GM12878 (cell line): ENCODE data around the gene THRA. TPM values are rescaled to one million over a fixed set of nuclear protein-coding genes. Genes with fewer than 3 reads are reported as not detected.

ENCODE experiments used
- ATAC-seq: fragments of 200-7000 bp; cut with Tn5 transposase; 3 replicates; pipeline ENCODE4 v1.9.1; 2020; ENCODE audit warnings: mild to moderate bottlenecking, moderate library complexity
- BruUV-seq: library from RNA; stranded (reverse); fragments of 400-500 nt; replicated peaks from 2 replicates; lab custom pipeline; 2021; lab: Mats Ljungman, UMichigan
- CTCF ChIA-PET: fragments of 300-600 bp; sonication (Branson Sonifier 250); formaldehyde crosslinking; extraction: SDS; loops from one replicate; lab custom pipeline; 2021; ENCODE audit warnings: inconsistent platforms; lab: Yijun Ruan, JAX
- POLR2A ChIA-PET: fragments of 350-600 bp; formaldehyde crosslinking; extraction: SDS; loops from one replicate; lab custom pipeline; 2021; ENCODE audit warnings: inconsistent platforms; lab: Charles Lee
- RAD21 ChIA-PET: fragments of 300-600 bp; sonication (Branson Sonifier 250); formaldehyde crosslinking; loops from one replicate; lab custom pipeline; 2023; ENCODE audit warnings: antibody characterized with exemption; ENCODE audit not compliant: unreplicated experiment; lab: Charles Lee
- SMC1A ChIA-PET: fragments of 300-600 bp; sonication (Branson Sonifier 250); formaldehyde crosslinking; loops from one replicate; lab custom pipeline; 2023; ENCODE audit not compliant: unreplicated experiment, uncharacterized antibody; lab: Charles Lee
- DNase-seq: peaks from one replicate; pipeline ENCODE4 v3.0.0-alpha.2; 2011; ENCODE audit warnings: low read depth, low spot score
- FAIRE-seq: peaks from 3 replicates; lab custom pipeline; 2011; peaks lifted over from hg19 to GRCh38; lab: Jason Lieb, UNC
- H2AFZ ChIP-seq: 2 replicates; pipeline ENCODE4 v1.6.0; 2011; ENCODE audit warnings: low read depth, low read length, control low read depth; ENCODE audit not compliant: control insufficient read depth
- H3K27ac ChIP-seq: 2 replicates; pipeline ENCODE4 v1.5.1; 2011; ENCODE audit warnings: control low read depth; ENCODE audit not compliant: control insufficient read depth, insufficient read depth
- H3K27me3 ChIP-seq, 2 experiments: replicated peaks in 1 of 2; 2 replicates each; pipeline versions ENCODE4 v1.6.0 to v1.6.1; 2011; ENCODE audit warnings: low read length in 1 of 2; ENCODE audit not compliant: control insufficient read depth in 2 of 2, insufficient read depth in 2 of 2
- H3K36me3 ChIP-seq, 2 experiments: 2 replicates each; pipeline ENCODE4 v1.5.1; 2011; ENCODE audit warnings: low read length in 1 of 2; ENCODE audit not compliant: control insufficient read depth in 2 of 2, insufficient read depth in 2 of 2
- H3K4me1 ChIP-seq: 2 replicates; pipeline ENCODE4 v1.6.1; 2011; ENCODE audit warnings: mild to moderate bottlenecking, low read length, moderate library complexity, mixed read lengths; ENCODE audit not compliant: control insufficient read depth, insufficient read depth
- H3K4me2 ChIP-seq: 2 replicates; pipeline ENCODE4 v1.6.0; 2011; ENCODE audit warnings: control low read depth; ENCODE audit not compliant: control insufficient read depth, insufficient read depth
- H3K4me3 ChIP-seq: fragments of 200-600 bp; sonication (generic); 2 replicates; pipeline ENCODE4 v1.5.1; 2016
- H3K79me2 ChIP-seq: 2 replicates; pipeline ENCODE4 v1.6.0; 2011; ENCODE audit warnings: low read length; ENCODE audit not compliant: control insufficient read depth, insufficient read depth
- H3K9ac ChIP-seq: 2 replicates; pipeline ENCODE4 v1.8.0; 2011; ENCODE audit warnings: low read length, control low read depth, mixed read lengths; ENCODE audit not compliant: control insufficient read depth, insufficient read depth
- H3K9me3 ChIP-seq: replicated peaks from 3 replicates; pipeline ENCODE4 v1.5.1; 2011; ENCODE audit warnings: mild to moderate bottlenecking, low read length; ENCODE audit not compliant: control insufficient read depth, insufficient read depth
- H4K20me1 ChIP-seq: 2 replicates; pipeline ENCODE4 v1.6.0; 2011; ENCODE audit not compliant: control insufficient read depth, insufficient read depth
- BHLHE40 ChIP-seq, 2 experiments: fragments of 450-650 bp in 1 of 2; IDR thresholded peaks; 2 replicates each; pipeline ENCODE4 v1.6.1; 2011 to 2017; ENCODE audit warnings: low read depth in 2 of 2, borderline replicate concordance in 1 of 2, improper control_type of control experiment in 1 of 2, low read length in 1 of 2, mild to moderate bottlenecking in 1 of 2
- BMI1 ChIP-seq: fragments of 450-650 bp; IDR thresholded peaks from 2 replicates; pipeline ENCODE4 v1.6.1; 2016; ENCODE audit warnings: mild to moderate bottlenecking, moderate library complexity, borderline replicate concordance
- EED ChIP-seq: sonication (generic); IDR thresholded peaks from 2 replicates; pipeline ENCODE4 v1.6.1; 2016; ENCODE audit warnings: antibody characterized with exemption, low read depth
- ETV6 ChIP-seq, 2 experiments: fragments of 450-650 bp in 1 of 2; IDR thresholded peaks in 1 of 2; conservative IDR thresholded peaks in 1 of 2; 2 replicates each; pipeline ENCODE4 v1.6.1; 2014; ENCODE audit warnings: antibody characterized with exemption in 1 of 2, borderline replicate concordance in 1 of 2, low read depth in 1 of 2, mild to moderate bottlenecking in 1 of 2, moderate library complexity in 1 of 2
- FOS ChIP-seq: IDR thresholded peaks from 3 replicates; pipeline ENCODE4 v1.6.1; 2011; ENCODE audit warnings: borderline replicate concordance; ENCODE audit not compliant: insufficient read length; ENCODE audit errors: extremely low read depth
- GATAD2B ChIP-seq: fragments of 450-650 bp; conservative IDR thresholded peaks from 2 replicates; pipeline ENCODE4 v1.6.1; 2017; ENCODE audit warnings: low read depth, mild to moderate bottlenecking, moderate library complexity
- MTA3 ChIP-seq: IDR thresholded peaks from 2 replicates; pipeline ENCODE4 v1.6.1; 2012; ENCODE audit warnings: low read length, inconsistent platforms, borderline replicate concordance
- NFYA ChIP-seq: IDR thresholded peaks from 2 replicates; pipeline ENCODE4 v1.6.1; 2011; ENCODE audit warnings: low read depth, mild to moderate bottlenecking, low read length, improper control_type of control experiment, borderline replicate concordance
- POU2F2 ChIP-seq: IDR thresholded peaks from 3 replicates; pipeline ENCODE4 v1.6.1; 2011; ENCODE audit warnings: low read depth, mild to moderate bottlenecking, low read length, borderline replicate concordance
- RBBP5 ChIP-seq: fragments of 200-600 bp; sonication (generic); conservative IDR thresholded peaks from 2 replicates; pipeline ENCODE4 v1.6.1; 2016
- SMAD1 ChIP-seq: fragments of 450-650 bp; IDR thresholded peaks from 2 replicates; pipeline ENCODE4 v1.6.1; 2018; ENCODE audit warnings: mild to moderate bottlenecking, low read depth; ENCODE audit not compliant: partially characterized antibody
- SP1 ChIP-seq: IDR thresholded peaks from one replicate; pipeline ENCODE4 v1.6.1; 2011; ENCODE audit warnings: low read depth, low read length
- WGBS: methylation state at CpG from one replicate; pipeline ENCODE4 v1.1.6; 2016; ENCODE audit warnings: low lambda C conversion rate; ENCODE audit not compliant: insufficient replicate concordance, insufficient coverage; ENCODE audit errors: missing lambda C conversion rate; 5-methylcytosine and 5-hydroxymethylcytosine counted together
- in situ Hi-C: fragments of 300-500 bp; cut with MboI; formaldehyde crosslinking; loops from 9 replicates; pipeline ENCODE4 v1.14.3; 2018; ENCODE audit warnings: mixed read lengths
- intact Hi-C: fragments of 100-400 bp; cut with micrococcal nuclease; formaldehyde crosslinking; loops from one replicate; pipeline ENCODE4 v1.14.2; 2022; ENCODE audit not compliant: unreplicated experiment
- polyA plus RNA-seq, 11 experiments: library from polyadenylated mRNA; depleted of rRNA in 4 of 11; unstranded in 6 of 11; stranded (reverse) in 5 of 11; fragments of >200 nt; fragmentation: Nextera tagmentation in 4 of 11; fragmentation: Illumina TruSeq in 1 of 11; extraction: Ambion mirVana in 4 of 11; extraction: Trizol in 1 of 11; gene quantifications; 1 replicate in 1 of 11; 2 replicates in 10 of 11; pipeline versions ENCODE4 v1.2.1 to v1.2.3, GENCODE V29; 2011 to 2016; ENCODE audit warnings: inconsistent platforms in 2 of 11, missing spikeins in 2 of 11, low read depth in 1 of 11
- total RNA-seq, 4 experiments: library from RNA; depleted of rRNA in 3 of 4; stranded (reverse); fragments of >200 nt in 3 of 4; fragmentation: Illumina TruSeq in 1 of 4; extraction: Trizol in 1 of 4; gene quantifications; 2 replicates each; pipeline versions ENCODE4 v1.2.1 to v1.2.3, GENCODE V29; 2013 to 2021
- TF ChIP-seq, protein P1 (sequence below): IDR thresholded peaks from 2 replicates; pipeline ENCODE4 v1.6.1; 2012; ENCODE audit warnings: low read depth, low read length, improper control_type of control experiment
- TF ChIP-seq, protein P2 (sequence below): IDR thresholded peaks from 2 replicates; pipeline ENCODE4 v1.6.1; 2011; ENCODE audit warnings: mild to moderate bottlenecking, low read depth, low read length, moderate library complexity; ENCODE audit not compliant: insufficient replicate concordance

THRA gene
- total and polyA plus RNA-seq, 10 of the 15 experiments (the other 5 are each of a cell fraction or from before 2014, with no cell fraction given), result 0.03 to 2.0 (median 0.64) TPM

DNA sequence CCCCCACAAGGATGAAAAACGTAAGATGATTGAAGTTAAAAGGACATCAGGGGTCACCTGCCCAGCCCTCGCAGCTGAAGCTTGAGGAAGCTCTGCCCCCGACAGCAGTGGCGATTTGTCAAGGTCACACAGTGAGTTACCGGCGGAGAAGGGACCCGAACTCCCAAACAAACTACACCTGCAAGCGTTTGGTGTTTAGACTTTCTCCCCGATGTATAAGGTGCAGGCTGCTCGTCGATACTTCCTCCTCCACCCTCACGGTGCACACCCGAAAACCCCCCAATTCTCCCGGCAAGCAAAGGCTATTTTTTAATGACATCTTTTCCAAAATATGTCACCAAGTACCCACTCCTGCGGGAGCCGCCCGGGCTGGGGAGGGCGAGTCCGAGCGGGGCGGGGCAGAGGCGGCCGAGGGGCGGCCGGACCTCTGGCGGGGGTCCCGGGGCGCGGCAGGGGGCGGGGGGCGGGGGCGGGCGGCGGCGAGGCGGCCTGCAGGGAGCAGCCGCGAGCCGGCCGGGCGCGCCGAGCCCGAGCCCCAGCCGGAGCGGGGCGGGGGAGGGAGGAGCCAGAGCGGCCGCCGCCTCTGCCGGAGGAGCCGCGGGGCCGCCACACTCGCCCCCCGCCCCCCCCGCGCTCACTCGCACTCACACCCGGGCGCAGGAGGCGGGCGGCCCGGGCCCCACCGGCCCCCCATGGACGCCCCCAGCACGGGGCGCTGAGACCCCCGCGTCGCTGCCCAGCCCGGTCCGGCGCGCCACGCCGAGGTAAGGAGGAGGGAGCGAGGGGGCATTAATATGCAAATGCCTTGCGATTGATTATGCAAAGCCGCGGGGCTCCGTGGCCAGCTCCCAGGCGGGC lies at the start of gene THRA (continued):
- TF ChIP-seq BHLHE40 (IDR thresholded peaks at IDR 0.05; ENCODE audit: borderline replicate concordance in 1 of 2, low read depth in 2 of 2, low read length in 1 of 2), result 0 out of 4 replicates have a peak, but pooled peaks of 1 of the 2 experiments have one; percentile 27
- 0 out of 2 replicates have a peak, but pooled peaks have one; percentile 41 for TF ChIP-seq GATAD2B
- TF ChIP-seq SMAD1, result no peak
- TF ChIP-seq FOS, result no peak
- no peak for TF ChIP-seq SP1
- peak; percentile 98 for TF ChIP-seq POU2F2
- TF ChIP-seq, protein P1, sequence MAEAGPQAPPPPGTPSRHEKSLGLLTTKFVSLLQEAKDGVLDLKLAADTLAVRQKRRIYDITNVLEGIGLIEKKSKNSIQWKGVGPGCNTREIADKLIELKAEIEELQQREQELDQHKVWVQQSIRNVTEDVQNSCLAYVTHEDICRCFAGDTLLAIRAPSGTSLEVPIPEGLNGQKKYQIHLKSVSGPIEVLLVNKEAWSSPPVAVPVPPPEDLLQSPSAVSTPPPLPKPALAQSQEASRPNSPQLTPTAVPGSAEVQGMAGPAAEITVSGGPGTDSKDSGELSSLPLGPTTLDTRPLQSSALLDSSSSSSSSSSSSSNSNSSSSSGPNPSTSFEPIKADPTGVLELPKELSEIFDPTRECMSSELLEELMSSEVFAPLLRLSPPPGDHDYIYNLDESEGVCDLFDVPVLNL, result no peak

DNA sequence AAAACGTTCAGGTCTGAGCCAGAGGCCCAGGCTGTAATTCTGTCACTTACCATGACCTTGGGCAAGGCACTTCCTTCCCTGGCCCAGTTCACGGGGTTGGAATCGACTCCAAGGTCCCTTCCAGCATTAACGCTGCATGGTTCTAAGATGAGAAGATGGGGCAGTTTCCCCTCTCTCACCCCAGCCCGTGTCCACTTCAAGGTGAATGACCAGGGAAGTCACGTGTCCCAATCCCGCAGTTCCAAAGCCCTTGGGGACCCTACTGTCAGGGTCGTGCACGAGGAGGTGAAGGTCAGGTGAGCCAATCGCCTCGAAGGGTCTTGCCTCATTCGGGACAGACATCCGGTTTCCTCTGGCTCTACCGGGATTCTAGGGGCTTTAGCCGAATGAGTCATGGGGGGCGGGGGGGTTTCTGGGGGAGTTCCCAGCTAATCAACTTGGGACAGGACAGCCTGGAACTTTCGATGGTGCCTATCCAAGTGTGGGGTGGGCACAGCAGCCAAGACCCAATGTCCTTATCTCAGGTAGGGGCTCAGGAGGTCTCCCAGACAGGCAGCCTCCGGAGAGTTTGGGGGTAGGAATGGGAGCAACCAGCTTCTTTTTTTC lies 48.3 kb upstream of the THRA start:
- H3K4me2 ChIP-seq, result 0 out of 2 replicates have a peak overlapping the region, but pooled peaks have one; percentile 10
- no peak overlapping the region for H3K27ac ChIP-seq
- ChIA-PET CTCF (interaction anchor here (0.5 to 5.9 kb wide), 18 partner anchors 13 to 280 kb away, joined by 3 to 58 read pairs (median 6); partner anchors contain the start of gene CDC6), SMC1A (interaction anchor here (1.2 to 5.1 kb wide), 6 partner anchors 12 to 280 kb away, joined by 3 to 50 read pairs (median 8); no protein-coding TSS in a partner anchor), POLR2A (interaction anchor here (1.2 to 1.8 kb wide), 3 partner anchors 13 to 98 kb away, joined by 3 to 4 read pairs (median 4); no protein-coding TSS in a partner anchor), RAD21 (interaction anchor here (0.7 to 5.4 kb wide), 7 partner anchors 61 to 154 kb away, joined by 3 to 52 read pairs (median 7); partner anchors contain the start of gene NR1D1)
- H2AFZ ChIP-seq, result no peak overlapping the region
- no TSS peak for BruUV-seq
- H3K9ac ChIP-seq, result no peak overlapping the region
- DNase-seq, result no peak
- 25% methylated on average over 18 of the region's 18 CpGs for WGBS
- no peak for FAIRE-seq
- in situ Hi-C loops, result loop anchor here (5.0 to 25.0 kb wide), 2 partner anchors 148 to 273 kb away; partner anchors contain the start of gene CDC6
- ATAC-seq, result no peak
- H4K20me1 ChIP-seq, result no peaks in the 10 kb centered on the region
- H3K79me2 ChIP-seq, result no peaks in the 10 kb centered on the region
- H3K36me3 ChIP-seq, result peaks cover under 1 to 4% of the 10 kb centered on the region in 2 experiments; a peak in 1 of 4 replicates
- H3K27me3 ChIP-seq, result no peaks in the 10 kb centered on the region
- intact Hi-C loops, result loop anchor here (5.0 kb wide), 1 partner anchor 153 kb away; no protein-coding TSS in a partner anchor
- H3K9me3 ChIP-seq, result no peaks in the 10 kb centered on the region
- no peak overlapping the region for H3K4me3 ChIP-seq
- peaks cover 8% of the 10 kb centered on the region for H3K4me1 ChIP-seq
- no peak for TF ChIP-seq MTA3
- TF ChIP-seq EED, result no peak
- no peak for TF ChIP-seq BMI1
- TF ChIP-seq, protein P2, sequence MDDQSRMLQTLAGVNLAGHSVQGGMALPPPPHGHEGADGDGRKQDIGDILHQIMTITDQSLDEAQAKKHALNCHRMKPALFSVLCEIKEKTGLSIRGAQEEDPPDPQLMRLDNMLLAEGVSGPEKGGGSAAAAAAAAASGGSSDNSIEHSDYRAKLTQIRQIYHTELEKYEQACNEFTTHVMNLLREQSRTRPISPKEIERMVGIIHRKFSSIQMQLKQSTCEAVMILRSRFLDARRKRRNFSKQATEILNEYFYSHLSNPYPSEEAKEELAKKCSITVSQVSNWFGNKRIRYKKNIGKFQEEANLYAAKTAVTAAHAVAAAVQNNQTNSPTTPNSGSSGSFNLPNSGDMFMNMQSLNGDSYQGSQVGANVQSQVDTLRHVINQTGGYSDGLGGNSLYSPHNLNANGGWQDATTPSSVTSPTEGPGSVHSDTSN, result no peak
- no peak for TF ChIP-seq ETV6 (conservative IDR thresholded peaks at IDR 0.05 in 1 of 2, IDR thresholded peaks at IDR 0.05 in 1 of 2; ENCODE audit: borderline replicate concordance in 1 of 2, low read depth in 1 of 2)
- TF ChIP-seq NFYA, result no peak
- TF ChIP-seq RBBP5, result no peak
